Choroid plexus epithelial cell (primary cell): Measurements from ENCODE around the gene UQCRQ.
"Not testable (repeated sequence)": the region's sequence is repeated elsewhere in the genome, so short reads cannot be mapped to it uniquely, and the experiment has no call there.

Experiments used
- DNase-seq: peaks from one replicate; pipeline ENCODE4 v3.0.0-alpha.2; 2010; ENCODE audit warnings: low read depth
- H3K4me3 ChIP-seq: 2 replicates; pipeline ENCODE4 v1.5.1; 2011; ENCODE audit warnings: low read depth, mild to moderate bottlenecking, control low read depth, low read length, moderate library complexity
- TF ChIP-seq, protein P1 (sequence below): conservative IDR thresholded peaks from 2 replicates; pipeline ENCODE4 v1.5.1; 2011; ENCODE audit warnings: low read depth, mild to moderate bottlenecking, control low read depth, inconsistent platforms, low read length, moderate library complexity

UQCRQ gene

DNA sequence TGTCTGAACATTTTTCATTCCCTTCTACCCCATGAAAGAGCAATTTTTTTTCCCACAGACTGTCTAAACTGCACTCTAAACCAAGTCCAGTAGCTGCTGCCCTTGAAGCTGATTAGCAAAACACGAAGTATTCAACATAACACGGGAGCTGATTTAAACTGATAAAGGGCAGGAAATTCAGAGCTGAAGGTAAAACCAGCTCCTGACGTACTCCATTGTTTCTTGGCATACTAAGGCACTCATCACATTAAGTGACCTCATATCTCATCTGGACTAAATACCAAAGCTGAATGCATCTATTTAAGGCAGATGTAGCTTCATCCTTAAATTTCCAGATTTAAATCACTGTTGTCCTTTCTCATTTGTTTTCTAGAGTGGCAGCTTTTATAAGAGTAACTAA is 12.1 kb upstream of the UQCRQ start:
- no peak for DNase-seq
- TF ChIP-seq, protein P1, sequence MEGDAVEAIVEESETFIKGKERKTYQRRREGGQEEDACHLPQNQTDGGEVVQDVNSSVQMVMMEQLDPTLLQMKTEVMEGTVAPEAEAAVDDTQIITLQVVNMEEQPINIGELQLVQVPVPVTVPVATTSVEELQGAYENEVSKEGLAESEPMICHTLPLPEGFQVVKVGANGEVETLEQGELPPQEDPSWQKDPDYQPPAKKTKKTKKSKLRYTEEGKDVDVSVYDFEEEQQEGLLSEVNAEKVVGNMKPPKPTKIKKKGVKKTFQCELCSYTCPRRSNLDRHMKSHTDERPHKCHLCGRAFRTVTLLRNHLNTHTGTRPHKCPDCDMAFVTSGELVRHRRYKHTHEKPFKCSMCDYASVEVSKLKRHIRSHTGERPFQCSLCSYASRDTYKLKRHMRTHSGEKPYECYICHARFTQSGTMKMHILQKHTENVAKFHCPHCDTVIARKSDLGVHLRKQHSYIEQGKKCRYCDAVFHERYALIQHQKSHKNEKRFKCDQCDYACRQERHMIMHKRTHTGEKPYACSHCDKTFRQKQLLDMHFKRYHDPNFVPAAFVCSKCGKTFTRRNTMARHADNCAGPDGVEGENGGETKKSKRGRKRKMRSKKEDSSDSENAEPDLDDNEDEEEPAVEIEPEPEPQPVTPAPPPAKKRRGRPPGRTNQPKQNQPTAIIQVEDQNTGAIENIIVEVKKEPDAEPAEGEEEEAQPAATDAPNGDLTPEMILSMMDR = no peak
- H3K4me3 ChIP-seq = no peak overlapping the region

DNA sequence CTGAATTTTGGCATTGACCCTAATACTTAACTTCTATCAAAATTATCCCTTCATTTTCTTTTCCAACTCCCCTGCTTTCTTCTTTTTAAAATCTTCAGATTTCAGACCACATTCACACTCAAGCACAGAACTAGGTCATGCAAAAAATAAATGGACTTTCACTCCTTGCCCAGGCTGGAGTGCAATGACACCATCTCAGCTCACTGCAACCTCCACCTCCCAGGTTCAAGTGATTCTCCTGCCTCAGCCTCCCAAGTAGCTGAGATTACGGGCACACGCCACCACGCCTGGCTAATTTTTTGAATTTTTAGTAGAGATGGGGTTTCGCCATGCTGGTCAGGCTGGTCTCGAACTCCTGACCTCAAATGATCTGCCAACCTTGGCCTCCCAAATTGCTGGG is 11.4 kb upstream of the UQCRQ start:
- H3K4me3 ChIP-seq, DNase-seq: not testable (repeated sequence)

DNA sequence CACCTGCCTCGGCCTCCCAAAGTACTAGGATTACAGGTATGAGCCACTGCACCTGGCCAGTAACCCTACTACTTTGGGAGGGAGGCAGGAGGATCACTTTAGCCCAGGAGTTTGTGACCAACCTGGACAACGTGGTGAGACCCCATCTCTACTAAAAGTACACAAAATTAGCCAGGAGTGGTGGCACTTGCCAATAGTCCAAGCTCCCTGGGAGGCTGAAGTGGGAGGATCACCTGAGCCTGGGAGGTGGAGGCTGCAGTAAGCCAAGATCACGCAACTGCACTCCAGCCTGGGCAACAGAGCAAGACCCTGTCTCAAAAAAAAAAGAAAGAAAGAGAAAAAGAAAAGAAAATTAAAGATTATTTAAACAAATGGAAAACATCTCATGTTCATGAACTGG is 10.4 kb upstream of the UQCRQ start:
- no peak overlapping the region for H3K4me3 ChIP-seq
- no peak for DNase-seq
- TF ChIP-seq, protein P1 = no peak

GRCh38 chr5:132859889-132860437 is 6.5 kb upstream of the UQCRQ start:
- no peak for DNase-seq
- TF ChIP-seq, protein P1 = no peak
- no peak overlapping the region for H3K4me3 ChIP-seq

DNA sequence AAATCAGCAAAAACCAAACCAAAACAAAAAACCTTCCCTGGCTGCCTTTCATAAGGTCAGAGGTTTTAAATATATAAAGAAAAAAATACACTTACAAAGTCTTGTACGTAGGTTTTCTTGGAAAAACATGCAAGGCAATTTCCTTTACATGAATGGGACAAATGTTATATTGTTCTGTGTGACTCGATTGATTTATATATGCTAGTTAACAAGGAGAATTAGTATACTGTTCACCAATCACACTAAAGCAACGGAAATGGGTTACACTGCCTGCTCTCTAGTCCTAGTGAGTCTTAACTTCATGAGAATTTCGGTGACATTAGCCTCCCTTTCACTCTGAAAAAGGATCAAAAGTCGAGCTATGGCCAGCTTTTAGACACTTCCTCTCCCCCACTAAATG is 5.7 kb upstream of the UQCRQ start:
- no peak for DNase-seq
- TF ChIP-seq, protein P1 = no peak
- no peak overlapping the region for H3K4me3 ChIP-seq

GRCh38 chr5:132865668-132866341 is 637 bp upstream of the UQCRQ start:
- TF ChIP-seq, protein P1 = no peak
- DNase-seq = no peak
- H3K4me3 ChIP-seq = peak overlapping the region; percentile 95

DNA sequence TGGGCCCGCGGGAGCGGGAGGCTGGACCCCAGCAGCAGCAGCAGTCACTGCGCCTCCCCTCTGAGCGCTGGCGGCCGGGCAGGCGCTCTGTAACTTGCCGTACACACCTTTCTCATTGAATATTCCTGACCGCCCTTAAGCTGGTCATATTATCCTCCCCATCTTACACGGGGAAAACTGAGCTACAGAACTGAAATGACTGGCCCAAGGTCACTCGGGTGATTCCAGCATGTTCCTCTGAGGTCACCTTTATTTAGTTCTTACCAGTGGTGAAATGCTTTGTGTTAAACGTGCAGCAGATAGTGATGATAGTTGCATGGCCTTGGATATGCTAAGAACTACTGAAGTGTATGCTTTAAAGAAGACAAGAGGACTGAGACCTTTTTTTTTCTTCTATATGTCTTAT is 607 bp downstream of the UQCRQ start:
- no peak for DNase-seq
- TF ChIP-seq, protein P1 = no peak
- H3K4me3 ChIP-seq = peak overlapping the region; percentile 95
